Stimulated activated CD8-positive, alpha-beta memory T cell treated with anti-CD3 and anti-CD28 coated beads, Interleukin-4, amount 100 ng/mL, for 1 hour (primary cell): Measurements from ENCODE around the gene MACROD2.

Source experiments
- DNase-seq, 2 donors: peaks; one replicate each; pipeline ENCODE4 v3.0.0-alpha.2; 2020; ENCODE audit warnings: low read depth in 2 of 2, low spot score in 1 of 2

Gene MACROD2

GRCh38 chr20:15917283-15917682, 1922.0 kb downstream of the MACROD2 start:
- no peak for DNase-seq

- DNase-seq: no peak
These were observed 1923.3 kb downstream of the MACROD2 start for GRCh38 chr20:15918631-15919030.

GRCh38 chr20:15919118-15919517, 1923.8 kb downstream of the MACROD2 start:
- DNase-seq: no peak

GRCh38 chr20:15921930-15922329, 1926.6 kb downstream of the MACROD2 start:
- DNase-seq: no peak

GRCh38 chr20:15922556-15922955, 1927.2 kb downstream of the MACROD2 start:
- DNase-seq: no peak

GRCh38 chr20:15923030-15923776, 1927.9 kb downstream of the MACROD2 start:
- DNase-seq: no peak

- no peak for DNase-seq
These were observed 1929.2 kb downstream of the MACROD2 start for GRCh38 chr20:15924556-15924955.

GRCh38 chr20:15925376-15925775, 1930.1 kb downstream of the MACROD2 start:
- no peak for DNase-seq

- no peak for DNase-seq
These were observed 1932.8 kb downstream of the MACROD2 start for GRCh38 chr20:15927893-15928650.

GRCh38 chr20:15928946-15929345, 1933.6 kb downstream of the MACROD2 start:
- no peak for DNase-seq

- no peak for DNase-seq
These were observed 1935.3 kb downstream of the MACROD2 start for GRCh38 chr20:15930311-15931305.

- DNase-seq: no peak
These were observed 1936.6 kb downstream of the MACROD2 start for GRCh38 chr20:15931897-15932296.

GRCh38 chr20:15937179-15937578, 1941.9 kb downstream of the MACROD2 start:
- DNase-seq: no peak

- no peak for DNase-seq
These were observed 1943.5 kb downstream of the MACROD2 start for GRCh38 chr20:15938847-15939246.

GRCh38 chr20:15940127-15940526, 1944.8 kb downstream of the MACROD2 start:
- no peak for DNase-seq

- DNase-seq: no peak
These were observed 1946.8 kb downstream of the MACROD2 start for GRCh38 chr20:15942130-15942529.

GRCh38 chr20:15945289-15945688, 1950.0 kb downstream of the MACROD2 start:
- DNase-seq: no peak

- no peak for DNase-seq
These were observed 1954.1 kb downstream of the MACROD2 start for GRCh38 chr20:15949391-15949790.

- no peak for DNase-seq
These were observed 1956.3 kb downstream of the MACROD2 start for GRCh38 chr20:15951658-15952057.

GRCh38 chr20:15958142-15958541, 1962.8 kb downstream of the MACROD2 start:
- no peak for DNase-seq

- no peak for DNase-seq
These were observed 1969.8 kb downstream of the MACROD2 start for GRCh38 chr20:15965165-15965564.
